Naive B cell (primary cell): ENCODE data around the gene AP1G2. TPM values are rescaled to one million over a fixed set of nuclear protein-coding genes. Genes with fewer than 3 reads are reported as not detected.
"Not testable (repeated sequence)": the region's sequence is repeated elsewhere in the genome, so short reads cannot be mapped to it uniquely, and the experiment has no call there.

ENCODE experiments used
- ATAC-seq, 2 donors: fragments of 150-1000 bp; cut with Tn5 transposase; 2 replicates each; pipeline ENCODE4 v1.10.0; 2021; ENCODE audit warnings: low read depth in 2 of 2, mild to moderate bottlenecking in 2 of 2, moderate library complexity in 2 of 2
- DNase-seq: peaks from one replicate; pipeline ENCODE4 v3.0.0; 2022
- H3K27ac Mint-ChIP-seq, 6 donors: one replicate each; pipeline ENCODE4 v1.8.0; 2020 to 2022; ENCODE audit warnings: mild to moderate bottlenecking in 6 of 6, mixed read lengths in 6 of 6, moderate library complexity in 5 of 6, inconsistent platforms in 2 of 6
- H3K27me3 Mint-ChIP-seq, 3 donors: one replicate each; pipeline ENCODE4 v1.8.0; 2021 to 2022; ENCODE audit warnings: mixed read lengths in 3 of 3, mild to moderate bottlenecking in 1 of 3
- H3K36me3 Mint-ChIP-seq, 2 donors: one replicate each; pipeline ENCODE4 v1.8.0; 2020 to 2022; ENCODE audit warnings: mixed read lengths in 2 of 2, inconsistent platforms in 1 of 2, mild to moderate bottlenecking in 1 of 2
- H3K4me1 Mint-ChIP-seq, 3 donors: one replicate each; pipeline ENCODE4 v1.8.0; 2020 to 2022; ENCODE audit warnings: mixed read lengths in 3 of 3, inconsistent platforms in 1 of 3, mild to moderate bottlenecking in 1 of 3, moderate library complexity in 1 of 3
- H3K4me3 Mint-ChIP-seq, 8 donors: one replicate each; pipeline ENCODE4 v1.8.0; 2020 to 2022; ENCODE audit warnings: mild to moderate bottlenecking in 8 of 8, mixed read lengths in 8 of 8, moderate library complexity in 8 of 8, inconsistent platforms in 2 of 8
- H3K9me3 Mint-ChIP-seq, 7 donors: one replicate each; pipeline ENCODE4 v1.8.0; 2020 to 2022; ENCODE audit warnings: mixed read lengths in 7 of 7, mild to moderate bottlenecking in 5 of 7, inconsistent platforms in 2 of 7, moderate library complexity in 1 of 7
- polyA plus RNA-seq, 6 donors: library from polyadenylated mRNA; unstranded; fragments of 300-500 nt; fragmentation: Illumina TruSeq; gene quantifications; one replicate each; pipeline ENCODE4 v1.2.3, GENCODE V29; 2021; ENCODE audit warnings: low read depth in 6 of 6

Gene AP1G2
- polyA plus RNA-seq, 6 donors from 2014 or later = 58.3 to 116 (median 80.4) TPM

DNA sequence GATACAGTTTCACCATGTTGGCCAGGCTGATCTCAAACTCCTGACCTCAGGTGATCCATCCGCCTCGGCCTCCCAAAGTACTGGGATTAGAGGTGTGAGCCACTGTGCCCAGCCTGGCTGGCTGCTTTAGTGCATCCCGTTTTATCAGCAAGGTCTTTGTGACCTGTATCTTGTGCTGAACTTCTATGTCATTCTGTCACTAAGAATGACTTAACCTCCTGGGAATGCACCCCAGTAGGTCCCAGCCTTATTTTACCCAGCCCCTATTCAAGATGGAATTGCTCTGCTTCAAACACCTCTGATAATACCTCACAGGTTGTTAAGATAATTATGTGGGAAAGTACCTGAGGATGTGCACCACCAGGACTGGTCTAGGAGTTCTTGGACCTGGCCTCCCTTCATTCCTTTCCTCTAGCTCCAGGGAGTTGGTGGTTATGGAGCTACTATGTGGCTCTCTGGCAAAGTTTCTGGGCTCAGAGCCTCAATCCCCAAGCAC, 37.1 kb upstream of the AP1G2 start:
- H3K27me3 Mint-ChIP-seq = peaks cover 15 to 43% (median 15%) of the 10 kb centered on the region in 3 donors
- no peak overlapping the region for H3K4me3 Mint-ChIP-seq
- H3K9me3 Mint-ChIP-seq = peaks cover 1 to 8% (median 4%) of the 10 kb centered on the region in 7 donors
- no peak overlapping the region for H3K27ac Mint-ChIP-seq
- no peak for DNase-seq
- ATAC-seq = no peak
- H3K4me1 Mint-ChIP-seq = no peaks in the 10 kb centered on the region
- H3K36me3 Mint-ChIP-seq = peaks cover 0 to 9% of the 10 kb centered on the region in 2 donors

DNA sequence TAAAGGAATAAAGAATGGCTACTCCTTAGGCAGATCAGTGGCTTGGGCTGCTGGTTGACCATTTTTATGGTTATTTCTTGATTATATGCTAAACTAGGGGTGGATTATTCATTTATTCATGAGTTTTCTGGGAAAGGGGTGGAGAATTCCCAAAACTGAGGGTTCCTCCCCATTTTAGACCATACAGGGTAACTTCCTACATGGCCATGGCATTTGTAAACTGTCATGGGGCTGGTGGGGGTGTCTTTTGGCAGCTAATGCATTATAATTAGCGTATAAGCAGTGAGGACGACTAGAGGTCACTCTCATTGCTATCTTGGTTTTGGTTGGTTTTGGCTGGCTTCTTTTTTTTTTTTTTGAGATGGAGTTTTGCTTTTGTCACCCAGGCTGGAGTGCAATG, 36.6 kb upstream of the AP1G2 start:
- ATAC-seq (no peak), DNase-seq (no peak)
- peaks cover 4 to 14% (median 6%) of the 10 kb centered on the region in 7 donors for H3K9me3 Mint-ChIP-seq
- H3K4me1 Mint-ChIP-seq = no peaks in the 10 kb centered on the region
- H3K36me3 Mint-ChIP-seq = peaks cover 5 to 15% of the 10 kb centered on the region in 2 donors
- H3K27me3 Mint-ChIP-seq = peaks cover 20 to 42% (median 21%) of the 10 kb centered on the region in 3 donors
- no peak overlapping the region for H3K4me3 Mint-ChIP-seq
- H3K27ac Mint-ChIP-seq = no peak overlapping the region

DNA sequence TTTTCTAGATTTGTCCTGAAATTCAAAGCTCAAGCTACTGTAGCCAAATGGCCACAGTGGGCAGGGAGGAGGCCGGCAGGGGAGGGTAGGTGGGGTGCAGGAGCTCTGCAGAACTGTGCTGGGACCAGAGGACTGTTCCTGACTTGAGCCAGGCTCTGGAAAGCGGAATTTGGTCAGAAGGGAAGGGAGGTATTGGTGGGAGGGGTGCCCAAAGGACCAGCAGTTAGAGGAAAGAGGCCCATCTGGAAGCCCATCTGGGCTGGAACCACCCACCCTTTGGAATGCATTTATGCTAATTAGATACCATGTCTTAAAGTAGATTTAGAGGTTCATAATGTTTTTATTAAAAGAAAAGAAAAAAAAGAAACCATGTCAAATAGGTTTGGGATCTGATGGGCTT, 35.5 kb upstream of the AP1G2 start:
- Mint-ChIP-seq H3K9me3 (peaks cover 4 to 17% (median 6%) of the 10 kb centered on the region in 7 donors), H3K27me3 (peaks cover 23 to 35% (median 28%) of the 10 kb centered on the region in 3 donors), H3K36me3 (peaks cover 5 to 15% of the 10 kb centered on the region in 2 donors), H3K27ac (no peak overlapping the region), H3K4me1 (no peaks in the 10 kb centered on the region), H3K4me3 (no peak overlapping the region)
- no peak for DNase-seq
- ATAC-seq = no peak

DNA sequence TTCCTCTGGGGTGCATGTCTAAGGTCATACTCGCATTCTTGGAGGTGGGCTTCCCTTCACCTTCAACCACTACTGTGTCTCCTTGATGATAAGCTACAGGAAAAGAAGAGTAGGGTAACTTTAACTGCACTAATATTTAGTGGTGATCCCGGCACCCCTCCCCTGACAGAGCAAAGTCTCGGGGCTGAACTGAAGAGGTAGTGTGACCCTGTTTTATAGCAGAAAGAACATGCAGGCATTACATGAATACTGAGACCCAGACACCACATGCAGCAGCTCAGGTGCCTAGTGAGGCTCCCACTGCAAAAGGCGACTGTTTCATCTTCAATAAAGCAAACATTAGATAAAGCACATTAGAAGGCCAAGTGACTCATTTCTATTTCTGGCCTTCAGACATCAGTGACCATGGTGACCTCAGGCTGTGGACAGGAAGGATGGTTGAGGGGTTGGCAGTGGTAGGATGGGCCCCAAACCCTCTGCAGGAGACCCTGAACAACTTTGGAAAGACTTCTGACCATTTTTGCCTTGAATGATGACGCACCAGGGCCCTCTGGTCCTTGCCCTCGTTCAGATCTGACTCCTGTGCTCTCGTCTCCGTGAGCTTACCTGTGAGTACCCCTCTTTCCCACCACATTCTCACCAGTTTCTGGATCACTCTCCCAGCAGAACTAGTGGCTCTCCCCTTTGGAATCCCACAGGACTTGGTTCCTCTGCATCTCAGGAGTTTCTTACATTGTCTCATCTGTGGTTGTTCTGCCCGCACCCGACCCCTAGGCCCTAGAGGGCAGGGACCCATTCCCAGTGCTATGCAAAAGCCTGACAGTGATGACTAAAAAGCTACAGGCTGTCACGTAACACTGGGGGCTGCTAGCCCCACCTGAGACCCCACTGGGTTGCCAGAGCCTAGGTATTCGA, 34.8 kb upstream of the AP1G2 start:
- Mint-ChIP-seq H3K4me3 (no peak overlapping the region), H3K27ac (peak overlapping the region in 1 of 6 donors; percentile 47), H3K27me3 (peaks cover 23 to 35% (median 33%) of the 10 kb centered on the region in 3 donors)

DNA sequence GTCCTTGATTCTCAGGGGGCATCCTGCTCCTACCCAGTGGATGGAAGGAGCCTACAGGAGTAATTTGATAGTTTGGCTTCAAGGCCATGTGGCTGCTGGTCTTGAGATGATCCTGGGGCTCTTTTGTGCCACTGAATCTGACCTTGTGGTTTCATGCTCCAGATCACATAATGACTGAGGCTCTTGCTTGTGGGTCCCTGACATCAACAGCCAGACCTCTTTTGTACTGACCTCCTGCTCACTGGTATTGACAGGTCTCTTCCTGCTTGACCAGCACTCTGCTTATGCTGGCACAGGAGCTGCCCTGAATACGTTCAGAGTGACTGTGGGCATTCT, 34.2 kb upstream of the AP1G2 start:
- Mint-ChIP-seq H3K27ac (peak overlapping the region in 1 of 6 donors; percentile 33), H3K9me3 (peaks cover 4 to 17% (median 6%) of the 10 kb centered on the region in 7 donors), H3K27me3 (peaks cover 22 to 41% (median 30%) of the 10 kb centered on the region in 3 donors), H3K36me3 (peaks cover 5 to 15% of the 10 kb centered on the region in 2 donors), H3K4me1 (no peaks in the 10 kb centered on the region), H3K4me3 (no peak overlapping the region)
- ATAC-seq (no peak), DNase-seq (no peak)

More for the DNA sequence above, 34.8 kb upstream of the AP1G2 start:
- no peak for ATAC-seq
- Mint-ChIP-seq H3K36me3 (peaks cover 5 to 15% of the 10 kb centered on the region in 2 donors), H3K9me3 (peaks cover 4 to 17% (median 6%) of the 10 kb centered on the region in 7 donors), H3K4me1 (no peaks in the 10 kb centered on the region)
- no peak for DNase-seq

GRCh38 chr14:23601424-23601823, 33.8 kb upstream of the AP1G2 start:
- H3K9me3 Mint-ChIP-seq = peaks cover 4 to 17% (median 6%) of the 10 kb centered on the region in 7 donors
- ATAC-seq = no peak
- no peaks in the 10 kb centered on the region for H3K4me1 Mint-ChIP-seq
- H3K27me3 Mint-ChIP-seq = peaks cover 19 to 42% (median 30%) of the 10 kb centered on the region in 3 donors
- H3K4me3 Mint-ChIP-seq = no peak overlapping the region
- H3K27ac Mint-ChIP-seq = peak overlapping the region in 1 of 6 donors; percentile 4
- DNase-seq = no peak
- peaks cover 5 to 15% of the 10 kb centered on the region in 2 donors for H3K36me3 Mint-ChIP-seq

- no peak for ATAC-seq
- Mint-ChIP-seq H3K27me3 (peaks cover 17 to 46% (median 32%) of the 10 kb centered on the region in 3 donors), H3K4me3 (no peak overlapping the region), H3K27ac (no peak overlapping the region), H3K9me3 (peaks cover 4 to 17% (median 6%) of the 10 kb centered on the region in 7 donors), H3K4me1 (no peaks in the 10 kb centered on the region), H3K36me3 (peaks cover 5 to 15% of the 10 kb centered on the region in 2 donors)
- DNase-seq = no peak
Measured at GRCh38 chr14:23600806-23601205, 33.2 kb upstream of the AP1G2 start.

DNA sequence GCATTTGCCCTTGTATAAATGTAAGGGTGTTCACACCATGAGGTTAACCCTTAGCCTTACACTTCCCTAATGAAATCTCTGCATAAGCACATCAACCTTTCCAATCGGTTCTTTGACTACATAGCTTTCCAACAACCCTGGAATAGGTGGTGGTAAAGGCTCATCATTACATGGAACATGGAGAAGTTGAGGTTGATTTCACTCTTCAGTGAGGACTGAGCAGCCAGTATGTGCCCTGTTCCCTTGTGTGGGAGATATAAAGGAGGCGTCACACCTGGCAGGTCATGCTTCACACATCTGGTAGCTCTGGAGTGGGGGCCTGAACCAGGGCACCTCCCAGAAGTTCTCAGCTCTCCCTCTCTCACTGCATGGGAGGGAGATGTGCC, 32.7 kb upstream of the AP1G2 start:
- Mint-ChIP-seq H3K36me3 (peaks cover 5 to 15% of the 10 kb centered on the region in 2 donors), H3K27me3 (peaks cover 17 to 50% (median 36%) of the 10 kb centered on the region in 3 donors), H3K4me1 (no peaks in the 10 kb centered on the region), H3K4me3 (no peak overlapping the region), H3K9me3 (peaks cover 4 to 17% (median 6%) of the 10 kb centered on the region in 7 donors), H3K27ac (no peak overlapping the region)
- DNase-seq (no peak), ATAC-seq (no peak)

DNA sequence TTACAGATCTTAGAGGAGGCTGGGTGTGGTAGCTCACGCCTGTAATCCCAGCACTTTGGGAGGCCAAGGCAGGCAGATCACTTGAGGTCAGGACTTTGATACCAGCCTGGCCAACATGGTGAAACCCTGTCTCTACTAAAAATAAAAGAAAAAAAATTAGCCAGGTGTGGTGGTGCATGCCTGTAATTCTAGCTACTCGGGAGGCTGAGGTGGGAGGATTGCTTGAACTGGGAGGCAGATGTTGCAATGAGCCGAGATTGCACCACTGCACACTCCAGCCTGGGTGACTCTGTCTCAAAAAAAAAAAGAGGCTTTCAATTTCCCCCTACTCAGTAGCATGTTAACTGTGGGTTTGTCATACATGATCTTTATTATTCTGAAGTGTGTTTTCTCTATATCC, 26.6 kb upstream of the AP1G2 start:
- H3K36me3 Mint-ChIP-seq, H3K4me1 Mint-ChIP-seq, ATAC-seq, DNase-seq, H3K9me3 Mint-ChIP-seq, H3K4me3 Mint-ChIP-seq, H3K27ac Mint-ChIP-seq: not testable (repeated sequence)
- peaks cover 3 to 44% (median 24%) of the 10 kb centered on the region in 3 donors for H3K27me3 Mint-ChIP-seq

DNA sequence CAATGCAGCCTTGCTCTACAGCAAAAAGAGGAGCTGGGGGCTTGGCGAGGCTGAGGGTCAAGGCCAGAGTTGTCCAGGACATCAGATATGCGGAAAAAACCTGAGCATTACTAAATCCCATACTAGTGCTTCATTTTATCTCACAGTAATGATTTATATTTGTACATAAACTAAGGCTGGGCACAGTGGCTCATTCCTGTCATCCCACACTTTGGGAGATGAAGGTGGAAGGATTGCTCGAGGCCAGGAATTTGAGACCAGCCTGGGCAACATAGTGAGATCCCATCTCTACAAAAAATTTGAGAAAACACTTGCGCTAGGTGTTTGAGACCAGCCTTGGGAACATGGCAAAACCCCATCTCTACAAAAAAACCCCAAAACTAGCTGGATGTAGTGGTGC, 22.6 kb upstream of the AP1G2 start:
- peaks cover 21 to 26% (median 24%) of the 10 kb centered on the region in 3 donors for H3K27me3 Mint-ChIP-seq
- peaks cover 0 to 6% (median 0%) of the 10 kb centered on the region in 7 donors for H3K9me3 Mint-ChIP-seq
- no peaks in the 10 kb centered on the region for H3K36me3 Mint-ChIP-seq
- no peak overlapping the region for H3K27ac Mint-ChIP-seq
- ATAC-seq (no peak), DNase-seq (no peak)
- H3K4me1 Mint-ChIP-seq = peaks cover 0 to 12% (median 10%) of the 10 kb centered on the region in 3 donors
- H3K4me3 Mint-ChIP-seq = no peak overlapping the region

- Mint-ChIP-seq H3K27ac (no peak overlapping the region), H3K9me3 (peaks cover 0 to 6% (median 0%) of the 10 kb centered on the region in 7 donors), H3K27me3 (peaks cover 19 to 23% (median 21%) of the 10 kb centered on the region in 3 donors), H3K4me3 (no peak overlapping the region), H3K4me1 (peaks cover 0 to 12% (median 10%) of the 10 kb centered on the region in 3 donors), H3K36me3 (no peaks in the 10 kb centered on the region)
- no peak for DNase-seq
- no peak for ATAC-seq
Measured at GRCh38 chr14:23589606-23590005, 22.0 kb upstream of the AP1G2 start.

GRCh38 chr14:23588884-23589598, 21.4 kb upstream of the AP1G2 start:
- peaks cover 0 to 12% (median 10%) of the 10 kb centered on the region in 3 donors for H3K4me1 Mint-ChIP-seq
- H3K4me3 Mint-ChIP-seq = no peak overlapping the region
- peaks cover 0 to 6% (median 3%) of the 10 kb centered on the region in 7 donors for H3K9me3 Mint-ChIP-seq
- ATAC-seq = peak; percentile 87 to 90
- H3K27me3 Mint-ChIP-seq = peaks cover 19 to 25% (median 21%) of the 10 kb centered on the region in 3 donors
- peak overlapping the region in 1 of 6 donors; percentile 68 for H3K27ac Mint-ChIP-seq
- peak; percentile 44 for DNase-seq
- H3K36me3 Mint-ChIP-seq = no peaks in the 10 kb centered on the region

- not testable (repeated sequence) for H3K36me3 Mint-ChIP-seq, DNase-seq, H3K27ac Mint-ChIP-seq, H3K9me3 Mint-ChIP-seq, H3K4me3 Mint-ChIP-seq, ATAC-seq
- H3K4me1 Mint-ChIP-seq = peaks cover 0 to 11% (median 10%) of the 10 kb centered on the region in 3 donors
- H3K27me3 Mint-ChIP-seq = peaks cover 32 to 55% (median 41%) of the 10 kb centered on the region in 3 donors
Measured at GRCh38 chr14:23584527-23585203, 17.1 kb upstream of the AP1G2 start.
